Tibial nerve (tissue), 4 donors: Measurements from ENCODE around the gene HYAL2.
"Not testable (repeated sequence)": the region's sequence is repeated elsewhere in the genome, so short reads cannot be mapped to it uniquely, and the experiment has no call there.

Experiments
- EP300 ChIP-seq, 2 donors: sonication (generic); formaldehyde crosslinking; IDR thresholded peaks; one replicate each; pipeline ENCODE4 v1.6.1; 2017; ENCODE audit warnings: antibody characterized with exemption in 2 of 2, mild to moderate bottlenecking in 1 of 2
- TF ChIP-seq, protein P1 (sequence below), 5 experiments: fragments of 200-600 bp in 3 of 5; fragments of 450-650 bp in 2 of 5; sonication (generic) in 3 of 5; IDR thresholded peaks; one replicate each; pipeline ENCODE4 v1.5.1; 2016 to 2019; ENCODE audit warnings: antibody characterized with exemption in 5 of 5, mild to moderate bottlenecking in 3 of 5, moderate library complexity in 2 of 5

DNA sequence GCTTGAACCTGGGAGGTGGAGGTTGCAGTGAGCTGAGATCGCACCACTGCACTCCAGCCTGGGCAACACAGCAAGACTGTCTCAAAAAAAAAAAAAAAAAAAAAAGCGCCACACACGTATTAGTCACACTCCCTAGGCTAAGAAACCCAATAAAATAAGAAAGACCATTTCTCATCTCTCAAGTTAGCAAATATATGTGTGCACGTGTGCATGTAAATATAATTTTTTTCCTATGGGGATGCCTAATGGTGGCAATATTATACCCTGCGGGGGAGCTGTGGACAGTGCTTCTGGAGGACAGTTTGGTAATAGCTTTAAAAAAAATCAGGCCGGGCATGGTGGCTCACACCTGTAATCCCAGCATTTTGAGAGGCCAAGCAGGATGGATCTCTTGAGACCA lies 38.4 kb downstream of the HYAL2 start:
- TF ChIP-seq, protein P1, sequence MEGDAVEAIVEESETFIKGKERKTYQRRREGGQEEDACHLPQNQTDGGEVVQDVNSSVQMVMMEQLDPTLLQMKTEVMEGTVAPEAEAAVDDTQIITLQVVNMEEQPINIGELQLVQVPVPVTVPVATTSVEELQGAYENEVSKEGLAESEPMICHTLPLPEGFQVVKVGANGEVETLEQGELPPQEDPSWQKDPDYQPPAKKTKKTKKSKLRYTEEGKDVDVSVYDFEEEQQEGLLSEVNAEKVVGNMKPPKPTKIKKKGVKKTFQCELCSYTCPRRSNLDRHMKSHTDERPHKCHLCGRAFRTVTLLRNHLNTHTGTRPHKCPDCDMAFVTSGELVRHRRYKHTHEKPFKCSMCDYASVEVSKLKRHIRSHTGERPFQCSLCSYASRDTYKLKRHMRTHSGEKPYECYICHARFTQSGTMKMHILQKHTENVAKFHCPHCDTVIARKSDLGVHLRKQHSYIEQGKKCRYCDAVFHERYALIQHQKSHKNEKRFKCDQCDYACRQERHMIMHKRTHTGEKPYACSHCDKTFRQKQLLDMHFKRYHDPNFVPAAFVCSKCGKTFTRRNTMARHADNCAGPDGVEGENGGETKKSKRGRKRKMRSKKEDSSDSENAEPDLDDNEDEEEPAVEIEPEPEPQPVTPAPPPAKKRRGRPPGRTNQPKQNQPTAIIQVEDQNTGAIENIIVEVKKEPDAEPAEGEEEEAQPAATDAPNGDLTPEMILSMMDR (IDR thresholded peaks at IDR 0.05), result not testable (repeated sequence)
- not testable (repeated sequence) for TF ChIP-seq EP300 (IDR thresholded peaks at IDR 0.05)
